GM18508 (cell line): ENCODE measurements around the gene HPGDS.
"Not testable (repeated sequence)": the region's sequence is repeated elsewhere in the genome, so short reads cannot be mapped to it uniquely, and the experiment has no call there.

Experiments
- ATAC-seq: cut with Tn5 transposase; IDR thresholded peaks from one replicate; pipeline ENCODE4 v1.9.1; 2021; ENCODE audit warnings: moderate number of reproducible peaks; ENCODE audit not compliant: insufficient read depth, unreplicated experiment

HPGDS gene

GRCh38 chr4:94332983-94333590 is 9.5 kb downstream of the HPGDS start:
- no peak for ATAC-seq

GRCh38 chr4:94329933-94330332 is 12.7 kb downstream of the HPGDS start:
- no peak for ATAC-seq

GRCh38 chr4:94325835-94326234 is 16.8 kb downstream of the HPGDS start:
- ATAC-seq = no peak

- not testable (repeated sequence) for ATAC-seq
These were observed 22.7 kb downstream of the HPGDS start for GRCh38 chr4:94319927-94320326.

GRCh38 chr4:94307231-94307871 is 35.3 kb downstream of the HPGDS start:
- ATAC-seq = no peak

GRCh38 chr4:94306713-94307112 is 35.9 kb downstream of the HPGDS start:
- no peak for ATAC-seq

GRCh38 chr4:94305466-94306225 is 37.0 kb downstream of the HPGDS start:
- no peak for ATAC-seq

GRCh38 chr4:94304365-94304971 is 38.2 kb downstream of the HPGDS start:
- ATAC-seq = no peak

GRCh38 chr4:94302191-94302590 is 40.4 kb downstream of the HPGDS start:
- ATAC-seq = no peak

GRCh38 chr4:94298725-94299252 is 43.8 kb downstream of the HPGDS start:
- ATAC-seq = no peak

- not testable (repeated sequence) for ATAC-seq
These were observed 47.2 kb downstream of the HPGDS start for GRCh38 chr4:94295473-94295872.

GRCh38 chr4:94293981-94294380 is 48.7 kb downstream of the HPGDS start:
- ATAC-seq = not testable (repeated sequence)

- ATAC-seq = no peak
These were observed 52.4 kb downstream of the HPGDS start for GRCh38 chr4:94290245-94290644.

- ATAC-seq = no peak
These were observed 57.0 kb downstream of the HPGDS start for GRCh38 chr4:94285666-94286065.

- no peak for ATAC-seq
These were observed 57.7 kb downstream of the HPGDS start for GRCh38 chr4:94284889-94285288.

GRCh38 chr4:94278781-94279180 is 63.9 kb downstream of the HPGDS start:
- ATAC-seq = no peak

- ATAC-seq = no peak
These were observed 65.1 kb downstream of the HPGDS start for GRCh38 chr4:94277534-94277933.

GRCh38 chr4:94276204-94276603 is 66.4 kb downstream of the HPGDS start:
- no peak for ATAC-seq

- no peak for ATAC-seq
These were observed 67.7 kb downstream of the HPGDS start for GRCh38 chr4:94274912-94275311.

GRCh38 chr4:94271248-94271647 is 71.4 kb downstream of the HPGDS start:
- no peak for ATAC-seq

- ATAC-seq = no peak
These were observed 75.6 kb downstream of the HPGDS start for GRCh38 chr4:94267037-94267436.
